GM18870 (cell line): ENCODE measurements around the gene CDPF1.

Experiments
- ATAC-seq: cut with Tn5 transposase; IDR thresholded peaks from one replicate; pipeline ENCODE4 v1.9.1; 2021; ENCODE audit warnings: moderate library complexity; ENCODE audit not compliant: unreplicated experiment

CDPF1 gene

GRCh38 chr22:46250035-46250782 is at the start of gene CDPF1:
CDPF1 (minus strand) TSS chr22:46250293; CDS start chr22:46248284, 2,009 bp downstream.
- ATAC-seq: peak; percentile 54

GRCh38 chr22:46299101-46299500 is 49.0 kb upstream of the CDPF1 start:
- no peak for ATAC-seq

GRCh38 chr22:46297151-46297812 is 47.2 kb upstream of the CDPF1 start:
- no peak for ATAC-seq

- peak; percentile 75 for ATAC-seq
Observed at GRCh38 chr22:46296257-46297150, 46.4 kb upstream of the CDPF1 start, which contains the start of gene GTSE1. GTSE1 (plus strand) TSS chr22:46296870; CDS start chr22:46297401, 531 bp downstream.

GRCh38 chr22:46295277-46295971 is 45.3 kb upstream of the CDPF1 start:
- ATAC-seq: no peak

GRCh38 chr22:46294784-46295183 is 44.7 kb upstream of the CDPF1 start:
- no peak for ATAC-seq

- ATAC-seq: no peak
Observed at GRCh38 chr22:46293577-46294260, 43.6 kb upstream of the CDPF1 start.

GRCh38 chr22:46292732-46293131 is 42.6 kb upstream of the CDPF1 start:
- no peak for ATAC-seq

GRCh38 chr22:46292173-46292572 is 42.1 kb upstream of the CDPF1 start:
- no peak for ATAC-seq

GRCh38 chr22:46290843-46291785 is 41.0 kb upstream of the CDPF1 start:
- no peak for ATAC-seq

GRCh38 chr22:46290121-46290842 is 40.2 kb upstream of the CDPF1 start:
- no peak for ATAC-seq

- no peak for ATAC-seq
Observed at GRCh38 chr22:46289244-46289891, 39.3 kb upstream of the CDPF1 start.

- no peak for ATAC-seq
Observed at GRCh38 chr22:46288846-46289243, 38.8 kb upstream of the CDPF1 start.

GRCh38 chr22:46287873-46288751 is 38.0 kb upstream of the CDPF1 start:
- no peak for ATAC-seq

- no peak for ATAC-seq
Observed at GRCh38 chr22:46286941-46287872, 37.1 kb upstream of the CDPF1 start.

GRCh38 chr22:46286006-46286405 is 35.9 kb upstream of the CDPF1 start:
- ATAC-seq: no peak
